Activated gamma-delta T cell treated with anti-CD3 and anti-CD28 coated beads, Interleukin-2, amount 50 U/mL, for 16 hours (primary cell): ENCODE results near the gene CDY1B.
"Not testable (repeated sequence)": the region's sequence is repeated elsewhere in the genome, so short reads cannot be mapped to it uniquely, and the experiment has no call there.

Source experiments
- DNase-seq: peaks from one replicate; pipeline ENCODE4 v3.0.0-alpha.2; 2020; ENCODE audit warnings: low read depth

The CDY1B gene, protein sequence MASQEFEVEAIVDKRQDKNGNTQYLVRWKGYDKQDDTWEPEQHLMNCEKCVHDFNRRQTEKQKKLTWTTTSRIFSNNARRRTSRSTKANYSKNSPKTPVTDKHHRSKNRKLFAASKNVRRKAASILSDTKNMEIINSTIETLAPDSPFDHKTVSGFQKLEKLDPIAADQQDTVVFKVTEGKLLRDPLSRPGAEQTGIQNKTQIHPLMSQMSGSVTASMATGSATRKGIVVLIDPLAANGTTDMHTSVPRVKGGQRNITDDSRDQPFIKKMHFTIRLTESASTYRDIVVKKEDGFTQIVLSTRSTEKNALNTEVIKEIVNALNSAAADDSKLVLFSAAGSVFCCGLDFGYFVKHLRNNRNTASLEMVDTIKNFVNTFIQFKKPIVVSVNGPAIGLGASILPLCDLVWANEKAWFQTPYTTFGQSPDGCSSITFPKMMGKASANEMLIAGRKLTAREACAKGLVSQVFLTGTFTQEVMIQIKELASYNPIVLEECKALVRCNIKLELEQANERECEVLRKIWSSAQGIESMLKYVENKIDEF

DNA sequence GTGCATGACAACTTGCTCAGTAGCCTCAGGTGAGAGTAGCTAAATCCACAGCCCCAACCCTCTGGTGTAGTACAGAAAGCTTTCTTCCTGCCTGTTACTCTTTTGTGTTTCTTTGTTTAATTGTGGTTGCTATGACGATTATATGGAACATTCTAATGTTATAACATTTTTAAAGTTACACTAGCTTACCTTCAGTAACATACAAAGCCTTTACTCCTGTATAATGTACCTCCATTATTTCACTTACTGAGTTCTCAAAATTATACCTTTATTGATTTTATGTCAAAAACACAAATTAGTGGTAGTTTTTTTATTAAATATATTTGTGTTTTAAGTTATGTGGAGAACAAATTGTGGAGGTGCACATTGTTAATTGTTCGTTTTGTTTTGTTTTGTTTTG is at the start of gene CDY1B:
CDY1B (minus strand) TSS at position 101 of the 400 bp plus-strand sequence. CDS start 331 bp downstream, outside the sequence.
- DNase-seq, result not testable (repeated sequence)

DNA sequence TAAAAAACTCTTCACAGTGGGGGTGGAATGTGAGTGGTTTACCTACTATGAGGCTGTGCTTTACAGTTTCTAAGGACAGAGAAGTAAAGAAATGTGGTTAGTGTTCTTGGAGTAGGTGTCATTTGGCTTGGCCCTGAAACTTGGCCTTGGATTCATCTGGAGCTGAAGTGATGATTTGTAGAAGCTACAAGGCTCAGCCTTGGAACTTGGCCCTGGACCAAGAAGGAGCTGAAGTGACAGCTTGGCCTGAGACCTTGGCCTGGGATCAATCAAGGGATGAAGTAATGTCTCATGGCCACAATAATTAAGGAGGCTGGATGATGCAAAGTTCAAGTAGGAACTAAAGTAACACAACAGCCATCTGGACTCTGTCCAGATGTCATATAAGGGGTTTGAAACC is 1.7 kb upstream of the CDY1B start:
- DNase-seq, result not testable (repeated sequence)

DNA sequence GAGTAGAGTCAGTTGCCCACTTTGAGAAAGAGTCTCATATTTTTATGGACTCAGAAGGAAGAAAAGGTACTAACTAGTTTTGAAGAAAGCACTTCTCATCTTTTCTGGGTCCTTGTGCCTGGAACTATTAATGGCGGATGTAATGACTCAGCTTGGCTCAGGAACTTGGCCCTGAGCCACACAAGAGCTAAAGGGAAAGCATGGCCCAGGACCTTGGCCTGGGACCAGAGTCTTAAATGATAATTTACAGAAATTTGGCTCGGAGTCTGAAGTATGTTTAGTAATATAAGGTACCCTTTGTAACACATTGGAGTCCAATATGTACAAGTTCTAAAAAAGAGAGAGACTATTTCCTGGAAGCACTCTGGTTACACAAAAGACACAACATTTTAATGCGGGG is 4.6 kb downstream of the CDY1B start:
- DNase-seq, result not testable (repeated sequence)

DNA sequence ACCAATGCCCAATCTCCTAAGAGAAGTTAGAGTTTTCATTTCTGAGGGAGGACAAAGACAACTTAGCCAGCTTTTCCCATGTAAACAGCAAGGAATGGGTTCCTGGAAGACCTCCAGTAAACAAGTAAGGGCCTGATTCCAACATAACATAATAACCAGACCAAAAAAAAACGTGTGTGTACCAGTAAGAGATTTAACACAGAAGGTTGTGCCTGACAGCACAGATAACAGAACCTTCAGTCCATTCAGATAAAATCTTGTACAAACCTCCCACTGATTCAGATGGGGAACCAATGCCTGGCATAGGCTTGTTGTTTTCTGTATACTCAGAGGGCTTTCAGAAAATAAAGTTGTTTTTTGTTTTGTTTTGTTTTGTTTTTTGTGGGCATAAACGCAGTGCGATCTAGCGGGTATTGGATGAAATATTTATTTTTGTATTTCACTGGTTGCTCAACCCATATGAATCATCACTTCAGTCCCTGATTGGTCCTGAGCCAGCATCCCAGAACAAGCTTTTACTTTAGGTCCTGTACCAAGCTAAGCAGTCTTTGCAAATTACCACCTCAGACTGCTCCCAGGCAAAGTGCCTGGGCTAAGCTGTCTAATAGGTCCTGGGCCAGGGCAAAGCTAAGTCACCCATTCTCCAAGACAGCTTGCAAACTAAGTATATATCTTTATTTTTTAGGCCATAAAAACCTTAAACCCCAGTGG is 8.7 kb downstream of the CDY1B start:
- not testable (repeated sequence) for DNase-seq

DNA sequence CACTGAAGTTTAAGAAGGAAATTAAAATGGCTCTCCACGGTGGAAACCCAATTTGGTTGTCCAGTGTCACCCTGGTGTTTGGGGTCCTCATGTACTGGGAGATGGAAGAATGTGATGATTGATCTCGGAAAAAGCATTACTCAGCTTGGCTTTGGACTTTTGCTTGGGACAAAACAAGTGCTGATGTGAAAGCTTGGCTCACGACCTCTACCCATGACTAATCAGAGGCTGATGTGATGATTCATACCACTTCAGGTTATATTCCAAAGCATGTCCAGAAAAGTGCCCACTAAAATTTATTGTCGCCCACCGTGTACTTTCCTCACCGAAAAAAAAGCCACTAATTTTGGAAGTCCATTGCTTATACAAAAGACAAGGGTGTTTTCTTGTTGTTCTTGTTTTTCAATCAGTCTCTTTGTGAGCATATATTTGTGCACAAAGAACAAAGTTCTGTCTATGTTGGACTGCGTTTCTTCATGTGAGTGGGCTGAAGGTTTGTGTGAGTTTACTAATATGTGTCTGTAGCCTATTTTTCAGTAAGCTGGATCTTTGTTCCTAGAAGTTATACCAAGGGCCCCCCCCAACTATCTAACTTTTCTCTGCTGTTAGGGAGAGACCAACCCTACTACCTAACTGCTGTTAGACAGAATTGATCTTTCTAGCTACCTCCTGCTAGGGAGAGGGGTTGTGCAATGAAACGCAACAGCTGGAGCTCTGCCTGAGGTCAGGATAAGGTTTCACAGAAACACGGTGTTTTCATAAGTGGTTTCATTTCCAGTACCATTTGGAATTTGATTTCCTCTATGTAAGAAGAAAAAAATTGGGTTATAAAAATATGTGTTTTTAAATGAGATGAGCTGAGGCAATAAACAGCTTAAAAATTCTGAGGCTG is 21.4 kb downstream of the CDY1B start:
- not testable (repeated sequence) for DNase-seq
